ENCODE results near the gene TANGO2.

Gene TANGO2

DNA sequence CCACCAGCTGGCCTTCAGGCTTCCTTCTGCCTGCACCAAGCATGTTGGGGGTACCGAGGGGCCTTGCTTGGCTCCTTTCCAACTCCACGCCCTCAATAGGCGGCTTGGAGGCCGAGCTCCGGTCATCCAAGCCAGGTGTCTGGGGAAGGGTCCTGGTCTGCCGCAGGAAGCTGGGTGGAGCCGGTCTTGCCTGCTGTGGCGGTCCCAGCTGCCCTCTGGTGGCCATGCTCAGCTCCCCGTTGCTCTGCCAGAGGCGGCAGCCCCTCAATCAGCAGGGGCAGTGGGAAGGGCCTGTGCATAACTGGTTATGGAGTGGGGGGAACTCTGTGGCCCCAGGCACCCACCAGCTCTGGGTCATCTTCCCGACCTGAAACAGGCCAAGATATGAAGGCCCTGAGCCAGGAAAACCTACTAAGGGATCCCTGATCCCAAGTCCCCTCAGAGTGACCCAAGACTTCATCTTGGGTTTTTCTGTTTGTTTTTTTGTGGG, 7.5 kb upstream of the TANGO2 start:
- peaks cover 5% of the 10 kb centered on the region for H3K36me3 ChIP-seq
- peaks cover 55% of the 10 kb centered on the region for H3K4me1 ChIP-seq
- TF ChIP-seq, protein P1, sequence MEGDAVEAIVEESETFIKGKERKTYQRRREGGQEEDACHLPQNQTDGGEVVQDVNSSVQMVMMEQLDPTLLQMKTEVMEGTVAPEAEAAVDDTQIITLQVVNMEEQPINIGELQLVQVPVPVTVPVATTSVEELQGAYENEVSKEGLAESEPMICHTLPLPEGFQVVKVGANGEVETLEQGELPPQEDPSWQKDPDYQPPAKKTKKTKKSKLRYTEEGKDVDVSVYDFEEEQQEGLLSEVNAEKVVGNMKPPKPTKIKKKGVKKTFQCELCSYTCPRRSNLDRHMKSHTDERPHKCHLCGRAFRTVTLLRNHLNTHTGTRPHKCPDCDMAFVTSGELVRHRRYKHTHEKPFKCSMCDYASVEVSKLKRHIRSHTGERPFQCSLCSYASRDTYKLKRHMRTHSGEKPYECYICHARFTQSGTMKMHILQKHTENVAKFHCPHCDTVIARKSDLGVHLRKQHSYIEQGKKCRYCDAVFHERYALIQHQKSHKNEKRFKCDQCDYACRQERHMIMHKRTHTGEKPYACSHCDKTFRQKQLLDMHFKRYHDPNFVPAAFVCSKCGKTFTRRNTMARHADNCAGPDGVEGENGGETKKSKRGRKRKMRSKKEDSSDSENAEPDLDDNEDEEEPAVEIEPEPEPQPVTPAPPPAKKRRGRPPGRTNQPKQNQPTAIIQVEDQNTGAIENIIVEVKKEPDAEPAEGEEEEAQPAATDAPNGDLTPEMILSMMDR (IDR thresholded peaks at IDR 0.05; ENCODE audit: low read depth, low read length) = peak; percentile 97
- peak; percentile 94 for DNase-seq
- H3K27me3 ChIP-seq = no peaks in the 10 kb centered on the region
- no peaks in the 10 kb centered on the region for H3K9me3 ChIP-seq
- no peak overlapping the region for H3K4me3 ChIP-seq (ENCODE audit: low read depth, low read length)

DNA sequence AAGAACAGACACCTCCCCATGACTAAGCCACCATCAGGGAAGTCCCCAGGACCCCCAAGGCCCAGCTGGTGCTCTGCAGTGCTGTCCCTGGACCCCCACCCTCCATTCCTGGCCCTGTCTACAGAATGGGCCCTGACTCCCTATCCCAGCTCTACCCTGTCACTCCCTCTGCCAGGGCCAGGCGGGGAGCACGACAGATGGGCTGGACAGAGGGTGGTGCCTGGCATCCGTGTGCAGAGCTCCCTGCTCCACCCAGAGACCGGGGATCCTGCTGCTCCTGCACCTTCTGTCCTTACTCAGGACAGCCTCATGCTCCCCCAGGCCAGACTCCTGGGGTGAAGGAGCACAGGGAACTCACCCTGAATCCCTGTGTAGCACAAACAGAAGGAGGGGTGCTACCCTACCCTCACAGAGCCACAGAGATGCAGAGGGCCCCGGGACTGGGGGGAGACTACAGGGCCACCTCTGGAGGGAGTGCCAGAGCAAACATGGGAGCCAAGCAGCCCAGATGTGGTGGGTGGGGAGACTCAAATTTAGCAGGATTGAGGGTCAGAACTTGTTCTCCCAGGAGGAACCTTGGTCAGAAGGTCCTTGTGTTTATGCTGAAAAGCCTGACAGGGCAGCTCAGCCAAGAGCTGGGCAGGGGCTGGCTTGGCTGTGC, 6.3 kb upstream of the TANGO2 start:
- Histone ChIP-seq H3K9me3 (no peaks in the 10 kb centered on the region), H3K4me3 (ENCODE audit: low read depth, low read length) (peak overlapping the region; percentile 77), H3K4me1 (peaks cover 42% of the 10 kb centered on the region), H3K27me3 (no peaks in the 10 kb centered on the region), H3K36me3 (no peaks in the 10 kb centered on the region; the same call in 1 of the 2 replicates)
- TF ChIP-seq, protein P1 (IDR thresholded peaks at IDR 0.05; ENCODE audit: low read depth, low read length) = peak; percentile 21; the same call in 1 of the 2 replicates
- DNase-seq = peak; percentile 30

DNA sequence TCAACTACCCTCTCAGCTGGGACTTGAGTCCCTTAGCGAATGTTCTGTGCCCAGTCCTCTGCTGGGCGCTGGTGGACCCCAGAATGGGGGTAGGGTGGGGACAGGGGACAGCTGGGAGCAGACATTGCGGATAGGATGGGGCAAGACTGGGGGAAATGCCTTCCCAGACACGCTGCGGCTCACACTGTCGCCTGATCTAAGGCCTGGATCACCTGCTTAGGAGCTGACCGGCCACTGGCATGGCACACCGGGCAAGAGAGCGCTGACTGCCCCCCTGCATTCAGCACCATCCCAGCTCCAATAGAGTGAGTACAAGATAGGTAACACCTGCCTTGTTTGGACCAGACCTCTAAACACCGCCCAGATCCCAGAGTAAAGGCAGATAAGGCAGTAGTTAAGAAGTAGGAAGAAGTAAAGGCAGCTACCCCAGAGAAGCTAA, 5.7 kb upstream of the TANGO2 start:
- no peaks in the 10 kb centered on the region for H3K27me3 ChIP-seq

DNA sequence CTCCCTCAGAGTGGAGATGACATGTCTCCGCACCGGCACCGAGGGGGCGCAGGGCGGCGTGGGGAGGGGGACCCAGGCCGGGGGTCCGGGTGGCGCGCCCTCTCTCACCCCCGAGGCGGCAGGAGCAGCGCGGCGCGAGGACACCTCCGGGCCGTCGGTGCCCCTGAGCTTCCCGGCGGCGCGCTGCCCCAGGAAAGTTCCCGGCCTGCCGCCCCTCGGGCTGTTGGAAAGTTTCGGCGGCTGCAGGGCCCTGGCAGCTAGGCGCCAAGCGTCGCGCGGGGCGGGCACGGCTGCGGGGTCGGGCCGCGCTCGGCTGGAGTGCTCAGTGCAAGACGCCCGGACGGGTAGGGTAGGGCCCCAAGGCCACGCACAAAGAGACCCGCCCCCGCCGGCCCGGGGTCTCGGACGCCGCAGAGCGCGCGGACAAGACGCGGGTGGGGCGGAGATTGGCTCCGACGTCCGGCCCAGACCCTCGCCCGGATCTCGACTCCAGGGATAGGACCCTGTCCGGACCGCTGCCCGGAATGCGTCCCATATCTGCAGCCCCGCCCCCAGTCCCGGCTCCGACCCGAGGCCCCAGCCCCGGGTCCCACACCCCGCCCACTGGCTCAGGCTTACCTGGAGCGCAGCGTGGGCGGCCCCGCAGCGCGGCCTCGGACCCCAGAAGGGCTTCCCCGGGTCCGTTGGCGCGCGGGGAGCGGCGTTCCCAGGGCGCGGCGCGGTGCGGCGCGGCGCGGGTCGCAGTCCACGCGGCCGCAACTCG, 4.8 kb upstream of the TANGO2 start:
- Histone ChIP-seq H3K9me3 (no peaks in the 10 kb centered on the region), H3K4me1 (peaks cover 35% of the 10 kb centered on the region), H3K27me3 (no peaks in the 10 kb centered on the region), H3K36me3 (no peaks in the 10 kb centered on the region), H3K4me3 (ENCODE audit: low read depth, low read length) (peak overlapping the region; percentile 77)
- DNase-seq = peak; percentile 69
- TF ChIP-seq, protein P1 (IDR thresholded peaks at IDR 0.05; ENCODE audit: low read depth, low read length) = no peak

More for the DNA sequence above, 5.7 kb upstream of the TANGO2 start:
- DNase-seq = no peak
- Histone ChIP-seq H3K4me3 (ENCODE audit: low read depth, low read length) (peak overlapping the region; percentile 77), H3K36me3 (no peaks in the 10 kb centered on the region; the same call in 1 of the 2 replicates), H3K4me1 (peaks cover 40% of the 10 kb centered on the region), H3K9me3 (no peaks in the 10 kb centered on the region)
- TF ChIP-seq, protein P1 (IDR thresholded peaks at IDR 0.05; ENCODE audit: low read depth, low read length) = no peak

DNA sequence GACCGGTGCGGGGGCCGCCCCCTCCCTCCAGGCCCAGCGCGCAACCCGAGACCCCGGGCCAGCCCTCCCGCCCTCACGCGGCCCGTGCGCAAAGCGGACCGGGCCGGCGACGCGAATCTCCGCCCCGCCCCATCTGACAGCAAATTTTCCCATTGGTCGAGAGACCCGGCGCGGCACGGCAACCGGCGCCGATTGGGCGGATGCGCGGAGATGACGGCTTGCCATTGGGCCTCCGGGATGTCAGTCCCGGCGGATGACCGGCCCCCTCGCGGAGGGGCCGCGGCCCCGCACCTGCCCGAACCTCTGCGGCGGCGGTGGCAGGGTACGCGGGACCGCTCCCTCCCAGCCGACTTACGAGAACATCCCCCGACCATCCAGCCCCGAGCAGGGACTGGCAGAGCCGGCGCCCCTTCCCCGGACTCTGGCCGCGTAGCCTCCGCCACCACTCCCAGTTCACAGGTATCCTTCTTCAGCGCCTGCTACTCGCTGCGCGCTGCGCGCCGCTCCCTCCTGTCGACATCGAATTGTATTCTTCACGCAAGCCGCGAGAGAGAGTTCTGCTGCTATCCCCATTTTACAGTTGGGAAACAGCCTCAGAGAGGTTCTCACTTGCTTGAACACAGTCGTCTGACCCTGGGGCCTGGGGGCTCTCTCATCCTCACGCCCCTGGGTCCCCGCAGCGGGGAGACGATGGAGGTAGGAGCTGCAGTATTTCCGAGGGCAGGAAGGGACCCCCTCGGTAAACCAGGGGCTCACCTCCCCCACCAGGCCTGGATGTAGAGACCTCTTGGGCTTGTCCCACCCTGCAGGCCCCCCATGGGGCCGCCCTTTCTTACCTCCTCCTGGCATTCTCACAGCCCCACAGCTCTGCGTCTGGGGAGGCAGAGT, 3.9 kb upstream of the TANGO2 start, which contains the start of gene ARVCF:
TSS of gene ARVCF (minus strand) at position 90 of the 888 bp plus-strand sequence. CDS start 26,029 bp downstream, outside the sequence.
- TF ChIP-seq, protein P1 (IDR thresholded peaks at IDR 0.05; ENCODE audit: low read depth, low read length) = 0 out of 2 replicates have a peak, but pooled peaks have one; percentile 3
- Histone ChIP-seq H3K36me3 (no peaks in the 10 kb centered on the region), H3K9me3 (no peaks in the 10 kb centered on the region), H3K4me3 (ENCODE audit: low read depth, low read length) (peak within 1 kb of the TSS; percentile 77), H3K4me1 (peaks cover 29% of the 10 kb centered on the region), H3K27me3 (no peaks in the 10 kb centered on the region)
- peak; percentile 92 for DNase-seq
